Activated CD4-positive, alpha-beta memory T cell treated with anti-CD3 and anti-CD28 coated beads for 36 hours (primary cell): ENCODE results near the gene C4A. TPM values are rescaled to one million over a fixed set of nuclear protein-coding genes. Genes with fewer than 3 reads are reported as not detected.
A peak's percentile ranks its signal among the peaks of the same experiment; 100 is the strongest.
"Not testable (repeated sequence)": the region's sequence is repeated elsewhere in the genome, so short reads cannot be mapped to it uniquely, and the experiment has no call there.

ENCODE experiments used
- CTCF ChIA-PET: fragments of 350-600 bp; sonication (Branson Sonifier 250); formaldehyde crosslinking; loops from one replicate; lab custom pipeline; 2021; ENCODE audit warnings: antibody characterized with exemption, inconsistent platforms; lab: Charles Lee
- POLR2A ChIA-PET: fragments of 350-600 bp; sonication (Branson Sonifier 250); formaldehyde crosslinking; loops from one replicate; lab custom pipeline; 2021; ENCODE audit warnings: antibody characterized with exemption; lab: Charles Lee
- DNase-seq: peaks from one replicate; pipeline ENCODE4 v3.0.0-alpha.2; 2020
- H3K27ac Mint-ChIP-seq: one replicate; pipeline ENCODE4 v1.8.0; 2021; ENCODE audit warnings: mixed read lengths
- H3K27me3 Mint-ChIP-seq: one replicate; pipeline ENCODE4 v1.8.0; 2021; ENCODE audit warnings: mixed read lengths
- H3K36me3 Mint-ChIP-seq: one replicate; pipeline ENCODE4 v1.8.0; 2021; ENCODE audit warnings: mixed read lengths
- H3K4me1 Mint-ChIP-seq: one replicate; pipeline ENCODE4 v1.8.0; 2021; ENCODE audit warnings: low read depth, mixed read lengths
- H3K4me3 Mint-ChIP-seq: one replicate; pipeline ENCODE4 v1.8.0; 2021; ENCODE audit warnings: mild to moderate bottlenecking, mixed read lengths
- H3K9me3 Mint-ChIP-seq: one replicate; pipeline ENCODE4 v1.8.0; 2021; ENCODE audit warnings: mixed read lengths
- intact Hi-C: fragments of 100-400 bp; cut with micrococcal nuclease; formaldehyde crosslinking; loops from one replicate; pipeline ENCODE4 v1.15.1; 2023
- total RNA-seq, 2 experiments: library from RNA; stranded (reverse); gene quantifications; one replicate each; pipeline ENCODE4 v1.2.3, GENCODE V29; 2021

C4A gene
- total RNA-seq, 2 experiments from 2014 or later: 4.5 to 4.8 TPM

- H3K27ac Mint-ChIP-seq, CTCF ChIA-PET, H3K27me3 Mint-ChIP-seq, intact Hi-C loops, H3K9me3 Mint-ChIP-seq, H3K4me1 Mint-ChIP-seq, DNase-seq, POLR2A ChIA-PET, H3K36me3 Mint-ChIP-seq, H3K4me3 Mint-ChIP-seq: not testable (repeated sequence)
These were observed 12.6 kb downstream of the C4A start for GRCh38 chr6:31994421-31994820.

GRCh38 chr6:31996385-31996784, 14.5 kb downstream of the C4A start:
- POLR2A ChIA-PET, H3K36me3 Mint-ChIP-seq, DNase-seq, H3K9me3 Mint-ChIP-seq, H3K27me3 Mint-ChIP-seq, H3K4me3 Mint-ChIP-seq, intact Hi-C loops, H3K27ac Mint-ChIP-seq, H3K4me1 Mint-ChIP-seq, CTCF ChIA-PET: not testable (repeated sequence)

GRCh38 chr6:32002546-32003268, 20.9 kb downstream of the C4A start:
- H3K4me3 Mint-ChIP-seq, intact Hi-C loops, H3K9me3 Mint-ChIP-seq, POLR2A ChIA-PET, DNase-seq, CTCF ChIA-PET, H3K27ac Mint-ChIP-seq, H3K27me3 Mint-ChIP-seq, H3K36me3 Mint-ChIP-seq, H3K4me1 Mint-ChIP-seq: not testable (repeated sequence)

GRCh38 chr6:32003301-32003700, 21.4 kb downstream of the C4A start:
- CTCF ChIA-PET, H3K27ac Mint-ChIP-seq, H3K27me3 Mint-ChIP-seq, H3K4me1 Mint-ChIP-seq, H3K9me3 Mint-ChIP-seq, intact Hi-C loops, H3K36me3 Mint-ChIP-seq, POLR2A ChIA-PET, DNase-seq, H3K4me3 Mint-ChIP-seq: not testable (repeated sequence)

- CTCF ChIA-PET, H3K27ac Mint-ChIP-seq: not testable (repeated sequence)
These were observed 22.5 kb downstream of the C4A start for GRCh38 chr6:32004393-32004792.

DNA sequence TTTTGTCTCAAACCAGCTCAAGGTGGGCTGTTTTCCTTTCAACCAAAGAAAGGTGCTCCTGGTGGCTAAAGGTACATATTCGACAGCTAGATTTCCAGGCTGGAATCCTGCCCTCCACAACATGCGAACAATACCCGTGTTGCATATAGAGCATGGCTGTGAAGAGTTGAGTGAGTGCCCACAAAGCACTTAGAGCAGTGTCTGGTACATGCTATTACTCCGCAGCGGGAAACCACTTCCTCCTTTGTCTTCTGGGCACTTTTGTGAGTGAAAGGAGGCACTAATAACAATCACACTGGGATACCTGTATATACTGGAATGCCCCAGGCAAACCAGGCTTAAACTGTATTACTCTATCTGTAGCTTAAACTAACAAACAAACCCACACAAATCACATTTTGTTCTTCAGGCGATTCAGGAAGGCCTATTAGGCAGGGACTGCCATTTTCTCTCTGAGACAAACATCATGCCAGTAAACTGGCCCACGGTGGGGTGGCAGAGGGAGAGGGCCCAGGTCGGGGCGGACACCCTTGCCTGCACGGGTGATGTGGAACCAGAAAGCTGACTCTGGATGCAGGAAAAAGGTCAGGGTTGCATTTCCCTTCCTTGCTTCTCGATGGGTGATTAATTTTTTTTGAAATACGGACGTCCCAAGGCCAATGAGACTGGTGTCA, 23.1 kb downstream of the C4A start:
- H3K27ac Mint-ChIP-seq, H3K36me3 Mint-ChIP-seq: not testable (repeated sequence)

More at GRCh38 chr6:32004393-32004792, 22.5 kb downstream of the C4A start:
- POLR2A ChIA-PET, H3K4me1 Mint-ChIP-seq, H3K36me3 Mint-ChIP-seq, H3K27me3 Mint-ChIP-seq, intact Hi-C loops, H3K4me3 Mint-ChIP-seq, H3K9me3 Mint-ChIP-seq: not testable (repeated sequence)
- peak; percentile 6 for DNase-seq

GRCh38 chr6:32005538-32005880, 23.7 kb downstream of the C4A start:
- H3K27ac Mint-ChIP-seq, H3K4me3 Mint-ChIP-seq, H3K4me1 Mint-ChIP-seq, intact Hi-C loops, H3K27me3 Mint-ChIP-seq, H3K9me3 Mint-ChIP-seq, CTCF ChIA-PET, POLR2A ChIA-PET, H3K36me3 Mint-ChIP-seq: not testable (repeated sequence)
- DNase-seq: peak; percentile 7

More for the DNA sequence above, 23.1 kb downstream of the C4A start:
- H3K9me3 Mint-ChIP-seq, intact Hi-C loops, H3K4me3 Mint-ChIP-seq, POLR2A ChIA-PET, H3K4me1 Mint-ChIP-seq, H3K27me3 Mint-ChIP-seq, CTCF ChIA-PET: not testable (repeated sequence)
- peak; percentile 6 for DNase-seq

DNA sequence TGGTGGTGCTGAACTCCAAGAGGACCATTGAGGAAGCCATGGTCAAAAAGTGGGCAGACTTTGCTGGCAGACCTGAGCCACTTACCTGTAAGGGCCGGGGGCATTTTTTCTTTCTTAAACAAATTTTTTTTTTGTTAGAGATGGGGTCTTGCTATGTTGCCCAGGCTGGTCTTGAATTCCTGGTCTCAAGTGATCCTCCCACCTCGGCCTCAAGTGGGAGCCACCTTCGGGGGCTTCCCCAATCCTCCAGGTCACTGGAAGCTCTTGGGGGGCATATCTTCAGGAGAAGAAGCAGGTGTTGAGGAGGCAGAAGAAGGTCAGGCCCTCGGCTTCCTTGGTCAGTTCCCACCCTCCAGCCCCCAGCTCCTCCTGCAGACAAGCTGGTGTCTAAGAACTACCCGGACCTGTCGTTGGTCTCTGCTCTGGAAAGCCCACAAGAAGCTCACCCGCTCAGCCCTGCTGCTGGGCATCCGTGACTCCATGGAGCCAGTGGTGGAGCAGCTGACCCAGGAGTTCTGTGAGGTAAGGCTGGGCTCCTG, 24.2 kb downstream of the C4A start:
- H3K4me1 Mint-ChIP-seq, H3K9me3 Mint-ChIP-seq, intact Hi-C loops, DNase-seq, POLR2A ChIA-PET, H3K4me3 Mint-ChIP-seq, H3K36me3 Mint-ChIP-seq, CTCF ChIA-PET, H3K27ac Mint-ChIP-seq, H3K27me3 Mint-ChIP-seq: not testable (repeated sequence)

- H3K27ac Mint-ChIP-seq, H3K27me3 Mint-ChIP-seq, intact Hi-C loops, DNase-seq, H3K4me3 Mint-ChIP-seq, H3K36me3 Mint-ChIP-seq, POLR2A ChIA-PET, H3K4me1 Mint-ChIP-seq, CTCF ChIA-PET, H3K9me3 Mint-ChIP-seq: not testable (repeated sequence)
These were observed 25.2 kb downstream of the C4A start for GRCh38 chr6:32007086-32007485.

DNA sequence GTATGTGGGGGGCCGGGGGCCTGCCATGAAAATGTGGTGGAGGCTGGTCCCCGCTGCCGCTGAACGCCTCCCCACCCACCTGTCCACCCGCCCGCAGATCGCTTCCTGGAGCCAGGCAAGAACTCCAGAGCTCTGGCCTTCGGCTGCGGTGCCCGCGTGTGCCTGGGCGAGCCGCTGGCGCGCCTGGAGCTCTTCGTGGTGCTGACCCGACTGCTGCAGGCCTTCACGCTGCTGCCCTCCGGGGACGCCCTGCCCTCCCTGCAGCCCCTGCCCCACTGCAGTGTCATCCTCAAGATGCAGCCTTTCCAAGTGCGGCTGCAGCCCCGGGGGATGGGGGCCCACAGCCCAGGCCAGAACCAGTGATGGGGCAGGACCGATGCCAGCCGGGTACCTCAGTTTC, 26.2 kb downstream of the C4A start:
- H3K4me3 Mint-ChIP-seq, H3K36me3 Mint-ChIP-seq, H3K27me3 Mint-ChIP-seq, H3K27ac Mint-ChIP-seq, H3K9me3 Mint-ChIP-seq, H3K4me1 Mint-ChIP-seq, intact Hi-C loops, CTCF ChIA-PET, POLR2A ChIA-PET, DNase-seq: not testable (repeated sequence)

GRCh38 chr6:32008616-32009015, 26.8 kb downstream of the C4A start:
- H3K27me3 Mint-ChIP-seq, H3K4me1 Mint-ChIP-seq, POLR2A ChIA-PET, H3K4me3 Mint-ChIP-seq, DNase-seq, CTCF ChIA-PET, intact Hi-C loops, H3K36me3 Mint-ChIP-seq, H3K9me3 Mint-ChIP-seq, H3K27ac Mint-ChIP-seq: not testable (repeated sequence)

GRCh38 chr6:32009537-32009936, 27.7 kb downstream of the C4A start:
- H3K9me3 Mint-ChIP-seq, CTCF ChIA-PET, POLR2A ChIA-PET, DNase-seq, H3K4me3 Mint-ChIP-seq, H3K4me1 Mint-ChIP-seq, intact Hi-C loops, H3K36me3 Mint-ChIP-seq, H3K27ac Mint-ChIP-seq, H3K27me3 Mint-ChIP-seq: not testable (repeated sequence)
